ENCODE measurements around the gene MORC2.

Gene MORC2

GRCh38 chr22:30968924-30969531 is 454 bp upstream of the MORC2 start, which contains the start of gene TUG1:
Gene TUG1, plus strand, starts transcription at chr22:30969265.
- TF ChIP-seq PATZ1 (CRISPR knock-in tag; IDR thresholded peaks at IDR 0.05; ENCODE audit: borderline replicate concordance) (no peak), PPARA (CRISPR knock-in tag; IDR thresholded peaks at IDR 0.05; ENCODE audit: borderline replicate concordance) (no peak), SNAI2 (CRISPR knock-in tag; IDR thresholded peaks at IDR 0.05) (no peak), BACH2 (CRISPR knock-in tag; IDR thresholded peaks at IDR 0.05; ENCODE audit: borderline replicate concordance) (no peak), ZNF8 (CRISPR knock-in tag; IDR thresholded peaks at IDR 0.05) (no peak), ZNF565 (CRISPR knock-in tag; conservative IDR thresholded peaks at IDR 0.05; ENCODE audit: low read depth) (no peak), ZNF70 (CRISPR knock-in tag; IDR thresholded peaks at IDR 0.05) (no peak), ESRRG (CRISPR knock-in tag; IDR thresholded peaks at IDR 0.05) (no peak), ZFP3 (CRISPR knock-in tag; IDR thresholded peaks at IDR 0.05) (no peak), ZFP30 (CRISPR knock-in tag; IDR thresholded peaks at IDR 0.05) (no peak), OSR1 (CRISPR knock-in tag; IDR thresholded peaks at IDR 0.05) (no peak), TCF4 (CRISPR knock-in tag; IDR thresholded peaks at IDR 0.05; ENCODE audit: borderline replicate concordance) (no peak), CREB5 (CRISPR knock-in tag; IDR thresholded peaks at IDR 0.05; ENCODE audit: low read depth) (no peak), ARNTL (CRISPR knock-in tag; IDR thresholded peaks at IDR 0.05; ENCODE audit: borderline replicate concordance, low read depth) (no peak), ISL1 (CRISPR knock-in tag; IDR thresholded peaks at IDR 0.05) (no peak), ZC3H10 (CRISPR knock-in tag; IDR thresholded peaks at IDR 0.05) (no peak), CSDC2 (CRISPR knock-in tag; IDR thresholded peaks at IDR 0.05) (no peak), RARB (CRISPR knock-in tag; IDR thresholded peaks at IDR 0.05) (no peak), TSHZ2 (CRISPR knock-in tag; IDR thresholded peaks at IDR 0.05) (no peak)
- peak; percentile 99 for ATAC-seq

- ATAC-seq: no peak
- no peak for TF ChIP-seq ZNF8 (CRISPR knock-in tag; IDR thresholded peaks at IDR 0.05)
- TF ChIP-seq POU6F1 (CRISPR knock-in tag; IDR thresholded peaks at IDR 0.05; ENCODE audit: borderline replicate concordance, low read depth): no peak
- TF ChIP-seq TSHZ2 (CRISPR knock-in tag; IDR thresholded peaks at IDR 0.05): no peak
- TF ChIP-seq OSR1 (CRISPR knock-in tag; IDR thresholded peaks at IDR 0.05): no peak
Measured at GRCh38 chr22:30964858-30965257, 3.7 kb downstream of the MORC2 start.

- TF ChIP-seq PATZ1 (CRISPR knock-in tag; IDR thresholded peaks at IDR 0.05; ENCODE audit: borderline replicate concordance) (no peak), ZNF70 (CRISPR knock-in tag; IDR thresholded peaks at IDR 0.05) (no peak), ESRRG (CRISPR knock-in tag; IDR thresholded peaks at IDR 0.05) (no peak)
- no peak for ATAC-seq
Measured at GRCh38 chr22:30955153-30955552, 13.4 kb downstream of the MORC2 start.
